ENCODE results near the gene NSUN7.

- TF ChIP-seq ELF4 (CRISPR knock-in tag; IDR thresholded peaks at IDR 0.05) (no peak), EZH2 (IDR thresholded peaks at IDR 0.05; ENCODE audit: borderline replicate concordance, low read depth, low read length) (no peak), TEAD4 (IDR thresholded peaks at IDR 0.05; ENCODE audit: low read length) (no peak), TEAD4 (CRISPR knock-in tag; IDR thresholded peaks at IDR 0.05; ENCODE audit: borderline replicate concordance) (no peak), KLF10 (CRISPR knock-in tag; IDR thresholded peaks at IDR 0.05) (no peak), ZC3H8 (IDR thresholded peaks at IDR 0.05) (no peak), HNRNPH1 (optimal IDR thresholded peaks at IDR 0.05; ENCODE audit: low read depth, low read length) (no peak), THRAP3 (IDR thresholded peaks at IDR 0.05; ENCODE audit: borderline replicate concordance) (no peak), RAD21 (CRISPR knock-in tag; conservative IDR thresholded peaks at IDR 0.05 in 1 of 2, IDR thresholded peaks at IDR 0.05 in 1 of 2) (no peak), TAF1 (IDR thresholded peaks at IDR 0.05; ENCODE audit: control insufficient read depth, extremely low read depth, insufficient read depth, low read length, severe bottlenecking) (no peak), CCAR2 (IDR thresholded peaks at IDR 0.05; ENCODE audit: low read depth, low read length) (no peak), ATF1 (CRISPR knock-in tag; IDR thresholded peaks at IDR 0.05) (no peak), ATF1 (tag; IDR thresholded peaks at IDR 0.05) (no peak)
Measured at GRCh38 chr4:40812386-40812785, 62.6 kb downstream of the NSUN7 start.

Measured in K562 (cell line).